ENCODE data around the gene CHMP6. TPM values are rescaled to one million over a fixed set of nuclear protein-coding genes. Genes with fewer than 3 reads are reported as not detected.
A peak's percentile ranks its signal among the peaks of the same experiment; 100 is the strongest.

The CHMP6 gene
- total RNA-seq, 1 donor from 2014 or later = 17.5 TPM

- no peak for DNase-seq (ENCODE audit: low read depth)
Observed at GRCh38 chr17:80970762-80971703, 20.6 kb upstream of the CHMP6 start.

DNA sequence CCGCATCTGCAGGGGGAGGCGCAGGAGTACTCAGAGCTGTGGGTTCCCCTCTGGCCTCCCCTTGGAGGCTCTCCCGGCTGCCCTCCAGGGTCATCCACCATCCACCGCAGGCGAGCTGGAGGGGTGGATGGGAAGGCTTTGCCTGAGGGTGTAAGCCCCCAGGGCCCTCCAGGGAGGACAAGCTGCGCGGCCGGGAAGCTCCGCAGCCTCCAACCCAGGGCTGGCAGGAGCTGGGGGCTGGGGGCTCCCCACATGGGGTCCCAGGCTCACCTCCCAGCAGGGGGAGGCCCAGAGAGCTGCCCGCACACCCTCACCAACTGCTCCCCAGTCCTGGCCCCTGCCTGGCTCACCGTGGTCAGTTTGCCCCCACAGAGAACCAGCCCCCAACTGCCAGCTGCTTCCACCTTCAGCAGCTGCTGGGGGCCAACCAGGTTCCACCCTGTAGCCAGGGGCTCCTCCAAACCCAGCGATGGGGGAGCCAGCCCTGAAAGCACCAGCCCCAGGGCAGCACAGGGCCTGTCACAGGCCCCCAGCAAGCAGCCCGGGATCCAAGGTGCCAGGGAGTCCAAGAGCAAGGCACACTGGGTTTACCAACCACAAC is 19.8 kb upstream of the CHMP6 start:
- no peak for DNase-seq (ENCODE audit: low read depth)

DNA sequence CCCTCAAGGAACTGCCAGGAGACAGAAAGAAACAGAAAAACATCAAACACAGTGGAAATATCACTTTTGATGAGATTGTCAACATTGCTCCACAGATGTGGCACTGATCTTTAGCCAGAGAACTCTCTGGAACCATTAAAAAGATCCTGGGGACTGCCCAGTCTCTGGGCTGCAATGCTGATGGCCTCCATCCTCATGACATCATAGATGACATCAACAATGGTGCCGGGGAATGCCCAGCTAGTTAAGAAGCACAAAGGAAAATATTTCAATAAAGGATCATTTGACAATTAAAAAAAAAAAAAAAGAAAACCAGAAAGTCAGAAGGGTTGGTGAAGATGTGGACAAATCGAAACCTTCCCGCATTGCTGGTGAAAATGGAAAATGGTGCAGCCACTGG is 14.9 kb upstream of the CHMP6 start:
- no peak for DNase-seq (ENCODE audit: low read depth)

DNA sequence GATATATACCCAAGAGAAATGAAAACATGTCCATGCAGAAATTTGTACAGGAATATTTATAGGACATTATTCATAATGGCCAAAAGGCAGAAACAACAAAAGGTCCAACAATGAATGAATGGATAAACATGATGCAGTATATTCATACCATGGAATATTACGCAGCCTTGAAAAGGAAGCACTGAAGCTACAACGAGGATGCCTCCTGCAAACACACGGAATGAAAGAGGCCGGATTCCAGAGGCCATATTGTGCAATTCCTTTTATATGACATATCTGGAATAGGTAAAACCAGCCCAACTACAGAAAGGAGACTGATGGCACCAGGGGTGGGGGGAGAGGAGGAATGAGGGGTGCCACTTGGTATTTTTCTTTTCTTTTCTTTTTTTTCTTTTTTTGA is 14.5 kb upstream of the CHMP6 start:
- no peak for DNase-seq (ENCODE audit: low read depth)

- DNase-seq (ENCODE audit: low read depth) = no peak
Observed at GRCh38 chr17:80978499-80979497, 12.8 kb upstream of the CHMP6 start.

DNA sequence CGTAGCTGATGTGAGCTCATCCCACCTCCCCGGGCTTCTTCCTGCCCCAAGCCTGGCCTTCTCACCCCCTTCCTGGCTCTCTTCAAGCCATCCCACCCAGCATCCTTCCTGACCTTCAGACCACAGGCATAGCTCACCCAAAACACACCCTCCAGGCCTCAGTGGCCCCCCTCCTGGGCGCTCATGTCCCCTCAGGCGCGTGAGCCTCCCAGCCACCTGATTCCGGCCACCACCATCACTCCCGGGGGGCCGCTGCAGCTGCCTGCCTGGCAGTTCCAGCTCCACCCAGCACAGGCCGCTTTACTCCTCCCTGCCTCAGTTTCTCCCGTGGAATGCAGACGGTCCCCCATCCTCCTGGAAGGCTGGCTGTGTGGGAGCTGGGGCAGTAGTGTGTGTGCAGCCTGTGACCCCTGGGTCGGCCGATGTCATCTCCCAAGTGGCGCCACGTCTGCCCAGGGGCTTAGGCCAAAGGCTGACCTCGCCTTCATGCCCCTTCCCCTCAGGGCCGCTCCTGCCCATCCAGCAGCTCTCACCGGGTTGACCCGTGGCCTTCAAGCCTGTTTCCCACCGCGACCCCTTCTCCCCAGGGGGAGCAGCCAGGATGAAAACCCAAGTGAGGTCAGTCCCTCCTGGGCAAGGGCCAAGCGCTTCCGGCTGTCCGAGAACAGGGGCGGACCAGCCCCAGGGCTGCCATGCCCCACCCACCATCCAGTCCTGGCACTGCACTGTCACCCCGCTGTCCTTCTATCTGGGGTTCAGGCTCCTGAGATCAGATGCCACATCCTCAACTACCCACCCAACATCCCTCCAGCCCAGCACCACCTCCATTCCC is 11.9 kb upstream of the CHMP6 start:
- no peak for DNase-seq (ENCODE audit: low read depth)

DNA sequence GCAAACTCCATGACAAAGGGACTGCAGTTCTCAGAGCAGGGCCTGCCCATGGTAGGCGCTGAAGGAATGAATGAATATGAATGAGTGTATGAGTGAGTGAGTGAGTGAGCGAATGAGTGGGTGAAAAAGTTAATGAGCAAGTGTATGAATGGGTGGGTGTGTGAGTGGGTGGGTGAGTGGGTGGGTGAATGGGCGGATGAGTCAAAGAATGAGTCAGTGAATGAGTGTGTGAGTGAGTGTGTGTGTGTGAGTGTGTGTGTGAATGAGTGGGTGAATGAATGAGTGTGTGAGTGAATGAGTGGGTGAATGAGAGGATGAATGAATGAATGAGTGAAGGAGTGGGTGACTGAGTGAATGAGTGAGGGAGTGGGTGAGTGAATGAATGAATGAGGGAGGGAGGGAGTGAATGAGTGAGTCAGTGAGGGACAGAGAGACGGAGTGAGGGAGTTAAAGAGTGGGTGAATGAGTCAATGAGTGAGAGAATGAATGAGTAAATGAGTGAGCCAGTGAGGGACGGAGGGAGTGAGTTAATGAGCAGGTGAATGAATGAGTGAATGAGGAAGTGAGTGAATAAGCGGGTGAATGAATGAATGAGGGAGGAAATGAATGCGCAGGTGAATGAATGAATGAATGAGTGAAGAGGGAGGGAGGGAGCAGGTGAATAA is 11.1 kb upstream of the CHMP6 start:
- peak; percentile 36 for DNase-seq (ENCODE audit: low read depth)

- no peak for DNase-seq (ENCODE audit: low read depth)
Observed at GRCh38 chr17:80981062-80981902, 10.4 kb upstream of the CHMP6 start.

DNA sequence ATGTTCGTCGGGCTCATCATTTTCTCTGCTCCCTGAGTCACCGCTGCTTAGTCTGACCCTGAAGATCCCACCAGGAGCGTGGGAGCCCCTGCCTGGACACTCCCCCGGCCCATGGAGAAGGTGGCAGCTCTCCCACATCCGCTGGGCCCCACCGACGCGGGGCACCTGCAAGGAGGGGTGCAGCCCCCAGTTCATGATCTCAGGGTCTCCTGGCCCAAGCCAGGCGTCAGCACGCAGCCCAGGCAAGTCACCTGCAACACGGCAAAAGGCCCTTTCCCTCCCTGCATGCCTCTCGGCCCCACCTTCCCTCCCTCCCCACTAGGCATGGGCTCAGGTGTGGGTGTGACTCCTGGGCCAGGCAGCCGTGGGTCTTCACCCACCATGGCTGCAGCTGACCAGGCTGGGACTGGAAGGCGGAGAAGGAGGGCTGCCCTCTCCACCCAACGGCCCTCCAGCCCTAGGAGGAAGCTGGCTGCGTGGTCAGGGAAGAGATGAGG is 9.7 kb upstream of the CHMP6 start:
- DNase-seq (ENCODE audit: low read depth) = no peak

DNA sequence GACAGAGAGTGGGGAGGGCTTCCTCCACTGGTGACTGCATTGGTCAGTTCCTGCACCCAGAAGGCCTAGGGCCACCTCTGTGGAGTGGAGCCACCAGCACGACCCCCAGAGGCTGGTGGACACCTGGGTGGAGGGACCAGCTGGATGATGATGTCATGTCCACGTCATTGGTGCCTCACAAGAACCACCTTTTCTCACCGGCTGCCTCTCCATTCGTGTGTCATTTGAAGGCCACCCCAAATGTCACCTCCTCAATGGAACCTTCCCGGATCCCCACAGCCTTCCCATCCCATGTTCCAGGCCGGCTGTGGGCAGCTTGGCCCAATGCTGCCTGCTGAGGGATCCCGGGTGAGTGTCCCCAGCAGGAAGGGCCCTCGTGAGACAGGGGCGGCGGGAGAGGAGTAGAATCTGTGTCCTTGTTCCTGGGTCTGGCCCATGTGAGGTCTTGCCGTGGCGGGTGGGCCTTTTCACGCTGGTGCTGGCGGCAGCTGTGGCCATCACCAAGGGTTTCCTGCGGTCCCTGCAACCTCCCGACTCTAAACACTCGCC is 9.1 kb upstream of the CHMP6 start:
- no peak for DNase-seq (ENCODE audit: low read depth)

DNA sequence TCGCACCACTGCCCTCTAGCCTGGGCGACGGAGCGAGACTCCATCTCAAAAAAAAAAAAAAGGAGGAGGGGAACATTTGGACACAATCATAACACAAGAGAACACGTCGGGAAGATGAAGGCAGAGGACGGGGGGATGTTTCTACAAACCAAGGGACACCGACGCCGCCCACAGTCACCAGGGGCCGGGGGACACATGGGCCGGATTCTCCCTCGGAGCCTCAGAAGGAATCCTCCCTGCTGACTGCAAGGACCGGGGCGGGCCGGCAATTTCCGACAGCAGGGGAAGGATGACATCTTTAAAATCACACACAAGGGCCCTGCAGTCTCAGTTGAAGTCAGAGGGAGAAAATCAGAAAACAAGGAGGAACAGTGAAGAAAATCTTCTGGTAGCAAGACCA is 8.1 kb upstream of the CHMP6 start:
- no peak for DNase-seq (ENCODE audit: low read depth)

DNA sequence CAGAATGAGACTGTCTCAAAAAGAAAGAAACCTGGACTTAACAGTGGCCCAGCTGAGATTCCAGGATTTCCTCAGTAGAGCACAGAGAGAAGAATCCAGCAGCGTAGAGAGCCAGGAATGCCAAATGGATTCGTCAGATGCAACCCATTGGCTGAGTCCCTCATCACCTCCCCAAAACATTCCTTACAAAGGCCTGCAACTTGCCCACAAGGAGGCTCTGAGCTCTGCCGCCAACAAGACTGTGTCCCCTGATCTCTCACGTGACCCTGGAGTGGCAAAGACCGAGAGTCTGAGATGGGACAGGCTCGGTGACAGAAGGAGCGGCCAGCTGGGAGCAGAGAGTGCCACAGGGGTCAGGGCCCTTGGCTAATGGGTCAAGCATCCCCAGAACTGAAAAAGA is 6.9 kb upstream of the CHMP6 start:
- peak; percentile 16 for DNase-seq (ENCODE audit: low read depth)

DNA sequence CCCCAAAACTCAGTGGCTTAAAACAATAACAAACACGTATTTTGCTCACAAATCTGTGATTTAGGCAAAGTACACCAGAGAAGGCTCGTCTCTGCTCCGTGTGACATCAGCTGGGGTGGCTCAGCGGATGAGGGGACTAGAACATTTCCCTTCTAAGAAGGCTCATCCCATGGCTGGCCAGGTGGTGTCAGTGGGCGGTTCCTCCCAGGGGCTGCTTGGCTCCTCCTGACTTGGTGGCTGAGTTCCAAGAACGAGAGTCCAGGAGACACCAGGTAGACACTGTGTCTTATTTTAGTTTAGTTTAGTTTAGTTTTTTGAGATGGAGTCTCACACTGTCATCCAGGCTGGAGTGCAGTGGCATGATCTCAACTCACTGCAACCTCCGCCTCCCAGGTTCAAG is 5.6 kb upstream of the CHMP6 start:
- no peak for DNase-seq (ENCODE audit: low read depth)

- DNase-seq (ENCODE audit: low read depth) = no peak
Observed at GRCh38 chr17:80986816-80987475, 4.7 kb upstream of the CHMP6 start.

- no peak for DNase-seq (ENCODE audit: low read depth)
Observed at GRCh38 chr17:80987941-80988461, 3.6 kb upstream of the CHMP6 start.

DNA sequence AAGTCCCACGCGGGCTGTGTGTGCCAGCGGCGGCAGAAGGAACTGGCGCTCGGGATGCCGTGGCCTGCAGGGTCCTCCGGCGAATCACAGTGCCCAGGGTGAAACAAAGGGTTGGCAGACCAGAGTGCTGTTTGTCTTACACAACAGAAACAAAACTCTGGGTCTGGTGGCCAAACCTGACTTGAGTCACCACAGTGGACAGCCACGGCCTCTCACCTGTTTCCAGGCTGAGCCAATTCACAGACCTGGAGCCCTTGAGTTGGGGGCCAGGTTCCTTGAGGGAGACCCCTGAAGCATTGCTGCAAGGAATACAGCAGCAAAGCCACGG is 2.1 kb upstream of the CHMP6 start:
- DNase-seq (ENCODE audit: low read depth) = no peak

DNA sequence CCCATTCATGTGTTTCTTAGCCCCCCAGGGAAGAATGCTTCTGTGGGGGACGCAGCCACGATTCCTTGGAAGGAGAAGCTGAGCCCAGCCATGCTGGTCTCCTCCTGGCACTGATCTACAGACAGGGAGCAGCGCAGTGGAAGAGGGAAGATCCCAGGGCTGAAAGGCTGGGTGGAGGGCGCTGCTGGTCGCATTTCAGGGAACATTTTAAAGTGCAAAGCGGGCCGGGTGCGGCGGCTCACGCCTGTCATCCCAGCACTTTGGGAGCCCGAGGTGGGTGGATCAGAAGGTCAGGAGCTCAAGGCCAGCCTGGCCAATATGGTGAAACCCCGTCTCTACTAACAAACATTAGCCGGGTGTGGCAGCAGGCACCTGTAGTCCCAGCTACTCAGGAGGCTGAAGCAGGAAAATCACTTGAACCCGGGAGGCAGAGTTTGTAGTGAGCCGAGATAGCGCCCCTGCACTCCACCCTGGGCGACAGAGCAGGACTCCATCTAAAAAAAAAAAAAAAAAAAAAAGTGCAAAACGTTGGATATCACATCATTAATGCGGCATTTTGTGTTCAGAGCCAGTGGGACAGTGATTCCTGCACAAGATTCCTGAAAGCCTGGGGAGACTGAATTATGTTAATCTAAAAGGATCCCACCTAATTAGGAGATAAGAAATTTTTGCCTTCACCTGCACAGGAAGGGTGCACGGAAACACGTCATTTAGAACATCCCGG is 558 bp upstream of the CHMP6 start:
- DNase-seq (ENCODE audit: low read depth) = no peak
